ENCODE data around the gene VAT1L. TPM values are rescaled to one million over a fixed set of nuclear protein-coding genes. Genes with fewer than 3 reads are reported as not detected.

The VAT1L gene
- total and polyA plus RNA-seq, 2 experiments from 2014 or later: 3.1 to 5.9 TPM

DNA sequence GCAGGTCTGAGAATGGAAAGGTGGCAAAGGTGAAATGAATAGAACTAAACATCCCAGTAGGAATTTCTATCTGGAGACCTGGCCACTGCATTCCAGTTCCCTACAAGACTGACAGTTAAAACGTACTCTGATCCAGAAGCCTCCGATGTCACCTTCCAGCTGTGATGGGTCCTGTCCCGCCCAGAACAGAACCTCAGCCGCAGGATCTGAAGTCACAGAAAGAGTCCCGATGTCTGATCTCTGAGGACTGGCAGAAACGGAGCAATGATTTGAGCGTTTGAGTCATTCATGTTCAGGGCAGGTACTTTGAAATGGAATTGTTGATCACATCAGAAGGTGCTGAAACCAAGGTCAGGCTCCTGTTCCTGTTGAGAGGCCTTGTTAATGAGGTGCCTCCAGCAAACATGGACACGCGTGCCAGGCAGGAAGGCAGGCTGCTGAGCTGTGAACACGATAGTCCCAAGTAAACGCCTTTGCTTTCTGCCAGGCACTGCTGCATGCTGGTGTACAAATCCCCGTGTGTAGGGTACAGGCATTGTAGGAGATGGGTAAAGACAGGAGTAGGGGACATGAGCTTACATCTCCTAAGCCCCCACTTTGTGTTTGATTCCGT, 61.4 kb downstream of the VAT1L start:
- TF ChIP-seq EZH2phosphoT487 (IDR thresholded peaks at IDR 0.05; ENCODE audit: low read depth, severe bottlenecking, unreplicated experiment): no peak
- TF ChIP-seq EZH2 (IDR thresholded peaks at IDR 0.05; ENCODE audit: borderline replicate concordance): no peak
- TF ChIP-seq, protein P1, sequence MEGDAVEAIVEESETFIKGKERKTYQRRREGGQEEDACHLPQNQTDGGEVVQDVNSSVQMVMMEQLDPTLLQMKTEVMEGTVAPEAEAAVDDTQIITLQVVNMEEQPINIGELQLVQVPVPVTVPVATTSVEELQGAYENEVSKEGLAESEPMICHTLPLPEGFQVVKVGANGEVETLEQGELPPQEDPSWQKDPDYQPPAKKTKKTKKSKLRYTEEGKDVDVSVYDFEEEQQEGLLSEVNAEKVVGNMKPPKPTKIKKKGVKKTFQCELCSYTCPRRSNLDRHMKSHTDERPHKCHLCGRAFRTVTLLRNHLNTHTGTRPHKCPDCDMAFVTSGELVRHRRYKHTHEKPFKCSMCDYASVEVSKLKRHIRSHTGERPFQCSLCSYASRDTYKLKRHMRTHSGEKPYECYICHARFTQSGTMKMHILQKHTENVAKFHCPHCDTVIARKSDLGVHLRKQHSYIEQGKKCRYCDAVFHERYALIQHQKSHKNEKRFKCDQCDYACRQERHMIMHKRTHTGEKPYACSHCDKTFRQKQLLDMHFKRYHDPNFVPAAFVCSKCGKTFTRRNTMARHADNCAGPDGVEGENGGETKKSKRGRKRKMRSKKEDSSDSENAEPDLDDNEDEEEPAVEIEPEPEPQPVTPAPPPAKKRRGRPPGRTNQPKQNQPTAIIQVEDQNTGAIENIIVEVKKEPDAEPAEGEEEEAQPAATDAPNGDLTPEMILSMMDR (IDR thresholded peaks at IDR 0.05; ENCODE audit: poor library complexity): no peak
- Histone ChIP-seq H3K4me1 (ENCODE audit: insufficient read depth) (no peaks in the 10 kb centered on the region), H3K4me2 (no peak overlapping the region), H3K79me2 (no peaks in the 10 kb centered on the region), H4K20me1 (ENCODE audit: insufficient read depth, poor library complexity, severe bottlenecking) (no peaks in the 10 kb centered on the region), H3K27me3 (no peaks in the 10 kb centered on the region), H3K27ac (no peak overlapping the region), H3K9me3 (ENCODE audit: low read depth) (no peaks in the 10 kb centered on the region), H3K4me3 (no peak overlapping the region), H3K9me2 (replicated peaks; ENCODE audit: insufficient read depth) (no peaks in the 10 kb centered on the region), H2AFZ (no peak overlapping the region), H3K36me3 (replicated peaks; ENCODE audit: insufficient read depth, low read depth) (no peaks in the 10 kb centered on the region)
- WGBS (ENCODE audit: low lambda C conversion rate, missing lambda C conversion rate): 88% methylated on average over 13 of the region's 13 CpGs
- no peak for DNase-seq (ENCODE audit: low spot score)

DNA sequence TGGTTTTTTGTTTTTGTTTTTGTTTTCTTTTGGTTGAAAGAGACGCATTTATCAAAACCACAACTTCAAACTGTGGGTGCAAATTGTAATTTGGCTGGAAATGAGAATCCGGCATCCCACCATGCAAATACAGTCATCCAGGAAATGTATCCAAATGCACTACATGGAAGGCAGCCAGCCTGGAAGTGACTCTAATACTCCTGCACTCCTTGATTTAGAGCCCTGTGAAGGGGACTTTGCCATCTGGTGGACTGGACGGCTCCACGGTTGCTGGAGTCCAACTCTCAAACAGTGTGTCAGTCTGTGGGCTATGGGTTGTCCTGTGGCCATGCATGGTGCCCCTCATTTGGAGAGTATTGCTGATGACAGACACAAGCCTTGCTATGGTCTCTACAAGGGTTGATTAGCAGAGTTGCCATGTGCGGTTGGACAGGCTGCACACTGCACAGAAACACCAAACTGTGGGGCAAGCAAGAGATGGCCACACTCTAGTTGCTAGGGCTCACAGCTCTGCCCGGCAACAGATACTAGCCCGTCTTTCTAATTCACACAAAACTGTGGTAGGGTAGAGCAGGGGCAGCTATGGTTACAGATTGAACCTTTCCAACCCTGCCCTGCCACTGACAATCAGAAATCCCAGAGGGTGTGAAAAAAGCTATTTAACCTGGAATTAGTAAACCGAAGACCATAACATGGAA, 62.4 kb downstream of the VAT1L start:
- Histone ChIP-seq H3K9me3 (ENCODE audit: low read depth) (no peaks in the 10 kb centered on the region), H4K20me1 (ENCODE audit: insufficient read depth, poor library complexity, severe bottlenecking) (no peaks in the 10 kb centered on the region), H3K27me3 (no peaks in the 10 kb centered on the region), H3K4me2 (no peak overlapping the region), H3K27ac (no peak overlapping the region), H3K4me3 (no peak overlapping the region), H3K4me1 (ENCODE audit: insufficient read depth) (no peaks in the 10 kb centered on the region), H3K9me2 (replicated peaks; ENCODE audit: insufficient read depth) (no peaks in the 10 kb centered on the region), H3K79me2 (no peaks in the 10 kb centered on the region), H3K36me3 (replicated peaks; ENCODE audit: insufficient read depth, low read depth) (no peaks in the 10 kb centered on the region), H2AFZ (no peak overlapping the region)
- 89% methylated on average over 8 of the region's 8 CpGs for WGBS (ENCODE audit: low lambda C conversion rate, missing lambda C conversion rate)
- DNase-seq (ENCODE audit: low spot score): no peak
- TF ChIP-seq EZH2phosphoT487 (IDR thresholded peaks at IDR 0.05; ENCODE audit: low read depth, severe bottlenecking, unreplicated experiment) (no peak), EZH2 (IDR thresholded peaks at IDR 0.05; ENCODE audit: borderline replicate concordance) (no peak)
- TF ChIP-seq, protein P1 (IDR thresholded peaks at IDR 0.05; ENCODE audit: poor library complexity): no peak

DNA sequence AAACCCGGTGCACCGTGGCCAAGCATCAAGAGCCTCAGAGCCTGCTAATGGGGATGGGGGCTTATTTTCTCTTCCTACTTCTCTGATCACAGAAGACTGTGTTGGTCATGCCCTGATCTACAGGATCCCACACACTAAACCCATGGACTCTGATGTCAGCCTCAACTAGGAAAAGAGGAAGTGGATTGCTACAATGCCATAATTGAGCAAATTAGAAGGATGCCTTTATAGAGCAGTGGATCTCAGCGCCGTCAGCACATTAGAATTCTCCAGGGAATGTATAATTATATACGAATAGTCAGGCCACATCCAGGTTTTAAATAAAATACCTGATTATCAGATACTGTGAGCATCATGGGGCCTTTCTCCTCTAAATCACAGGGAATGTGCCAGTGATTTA, 64.8 kb downstream of the VAT1L start:
- Histone ChIP-seq H3K4me1 (ENCODE audit: insufficient read depth) (no peaks in the 10 kb centered on the region), H3K79me2 (no peaks in the 10 kb centered on the region), H3K9me3 (ENCODE audit: low read depth) (no peaks in the 10 kb centered on the region), H3K4me3 (no peak overlapping the region), H3K9me2 (replicated peaks; ENCODE audit: insufficient read depth) (no peaks in the 10 kb centered on the region), H4K20me1 (ENCODE audit: insufficient read depth, poor library complexity, severe bottlenecking) (no peaks in the 10 kb centered on the region), H3K27me3 (no peaks in the 10 kb centered on the region), H2AFZ (no peak overlapping the region), H3K27ac (no peak overlapping the region), H3K4me2 (no peak overlapping the region), H3K36me3 (replicated peaks; ENCODE audit: insufficient read depth, low read depth) (no peaks in the 10 kb centered on the region)
- DNase-seq (ENCODE audit: low spot score): no peak
- TF ChIP-seq EZH2phosphoT487 (IDR thresholded peaks at IDR 0.05; ENCODE audit: low read depth, severe bottlenecking, unreplicated experiment): no peak
- TF ChIP-seq, protein P1 (IDR thresholded peaks at IDR 0.05; ENCODE audit: poor library complexity): no peak
- TF ChIP-seq EZH2 (IDR thresholded peaks at IDR 0.05; ENCODE audit: borderline replicate concordance): no peak
- 89% methylated on average over 5 of the region's 5 CpGs for WGBS (ENCODE audit: low lambda C conversion rate, missing lambda C conversion rate)
